Smooth muscle cell of the brain vasculature (primary cell): Measurements from ENCODE around the gene SLC22A14.
"Not testable (repeated sequence)": the region's sequence is repeated elsewhere in the genome, so short reads cannot be mapped to it uniquely, and the experiment has no call there.

Experiments used
- DNase-seq: peaks from one replicate; pipeline ENCODE4 v3.0.0-alpha.2; 2012; ENCODE audit warnings: low read depth, low spot score

Gene SLC22A14

GRCh38 chr3:38313263-38313662 lies 31.2 kb downstream of the SLC22A14 start:
- no peak for DNase-seq

GRCh38 chr3:38313695-38314094 lies 31.6 kb downstream of the SLC22A14 start:
- no peak for DNase-seq

GRCh38 chr3:38314112-38314763 lies 32.1 kb downstream of the SLC22A14 start:
- no peak for DNase-seq

GRCh38 chr3:38314764-38315487 lies 32.8 kb downstream of the SLC22A14 start:
- no peak for DNase-seq

GRCh38 chr3:38315488-38316230 lies 33.6 kb downstream of the SLC22A14 start:
- no peak for DNase-seq

GRCh38 chr3:38316356-38317191 lies 34.5 kb downstream of the SLC22A14 start:
- no peak for DNase-seq

GRCh38 chr3:38317192-38317759 lies 35.2 kb downstream of the SLC22A14 start:
- no peak for DNase-seq

GRCh38 chr3:38318766-38319671 lies 36.9 kb downstream of the SLC22A14 start:
- no peak for DNase-seq

- DNase-seq = not testable (repeated sequence)
Measured at GRCh38 chr3:38320638-38321037, 38.5 kb downstream of the SLC22A14 start.

GRCh38 chr3:38323060-38323459 lies 41.0 kb downstream of the SLC22A14 start:
- DNase-seq = no peak

GRCh38 chr3:38325256-38325655 lies 43.2 kb downstream of the SLC22A14 start:
- DNase-seq = no peak

GRCh38 chr3:38327335-38328009 lies 45.4 kb downstream of the SLC22A14 start:
- no peak for DNase-seq

- DNase-seq = no peak
Measured at GRCh38 chr3:38331257-38332022, 49.3 kb downstream of the SLC22A14 start.

GRCh38 chr3:38332201-38332600 lies 50.1 kb downstream of the SLC22A14 start:
- DNase-seq = no peak

- DNase-seq = no peak
Measured at GRCh38 chr3:38334142-38335055, 52.3 kb downstream of the SLC22A14 start.

GRCh38 chr3:38335263-38335662 lies 53.2 kb downstream of the SLC22A14 start:
- DNase-seq = no peak

- DNase-seq = no peak
Measured at GRCh38 chr3:38337703-38338102, 55.6 kb downstream of the SLC22A14 start.
